Activated naive CD8-positive, alpha-beta T cell (primary cell): ENCODE data around the gene INPP4B.

Experiments
- H3K27ac Mint-ChIP-seq: one replicate; pipeline ENCODE4 v1.8.0; 2021; ENCODE audit warnings: mixed read lengths
- H3K27me3 Mint-ChIP-seq: one replicate; pipeline ENCODE4 v1.8.0; 2021; ENCODE audit warnings: mixed read lengths
- H3K36me3 Mint-ChIP-seq: one replicate; pipeline ENCODE4 v1.8.0; 2021; ENCODE audit warnings: mixed read lengths
- H3K4me1 Mint-ChIP-seq: one replicate; pipeline ENCODE4 v1.8.0; 2021; ENCODE audit warnings: low read depth, mixed read lengths
- H3K4me3 Mint-ChIP-seq: one replicate; pipeline ENCODE4 v1.8.0; 2021; ENCODE audit warnings: mild to moderate bottlenecking, mixed read lengths
- H3K9me3 Mint-ChIP-seq: one replicate; pipeline ENCODE4 v1.8.0; 2021; ENCODE audit warnings: low read depth, mixed read lengths

The INPP4B gene

DNA sequence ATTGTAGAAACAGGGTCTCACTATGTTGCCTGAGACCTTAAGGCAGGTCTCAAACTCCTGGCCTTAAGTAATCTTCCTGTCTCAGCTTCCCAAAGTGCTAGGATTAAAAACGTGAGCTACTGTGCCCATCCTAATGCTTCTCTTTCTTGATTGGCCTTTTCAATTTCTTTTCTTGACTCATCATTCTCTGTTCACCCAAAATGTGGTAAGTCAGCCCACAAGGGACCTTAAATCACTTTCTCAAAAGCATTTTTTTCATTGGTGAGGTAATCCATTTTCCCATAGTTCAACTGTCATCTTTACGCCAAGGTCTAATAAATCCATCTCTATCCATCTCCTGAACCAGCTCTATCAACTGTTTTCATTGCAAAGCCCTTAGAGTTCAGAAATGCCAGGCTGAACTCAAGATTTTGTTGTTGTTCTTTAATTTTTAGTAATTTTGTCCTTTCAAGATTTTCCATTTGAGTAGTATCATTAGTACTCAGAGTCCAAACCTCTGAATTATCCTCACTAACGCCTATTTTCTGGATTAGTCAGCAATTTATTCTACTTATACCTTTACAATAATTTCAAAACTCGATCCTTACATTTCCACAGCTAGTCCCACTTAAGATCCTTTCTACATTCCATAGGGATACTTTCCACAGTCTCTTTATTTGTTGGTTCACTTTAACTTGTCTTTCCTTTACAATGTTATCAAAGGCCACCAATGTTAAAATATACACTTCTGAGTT is 681.2 kb downstream of the INPP4B start:
- Mint-ChIP-seq H3K27ac (peak overlapping the region; percentile 37), H3K9me3 (no peaks in the 10 kb centered on the region), H3K4me1 (peaks cover 23% of the 10 kb centered on the region), H3K36me3 (peaks cover 26% of the 10 kb centered on the region), H3K27me3 (no peaks in the 10 kb centered on the region), H3K4me3 (no peak overlapping the region)

DNA sequence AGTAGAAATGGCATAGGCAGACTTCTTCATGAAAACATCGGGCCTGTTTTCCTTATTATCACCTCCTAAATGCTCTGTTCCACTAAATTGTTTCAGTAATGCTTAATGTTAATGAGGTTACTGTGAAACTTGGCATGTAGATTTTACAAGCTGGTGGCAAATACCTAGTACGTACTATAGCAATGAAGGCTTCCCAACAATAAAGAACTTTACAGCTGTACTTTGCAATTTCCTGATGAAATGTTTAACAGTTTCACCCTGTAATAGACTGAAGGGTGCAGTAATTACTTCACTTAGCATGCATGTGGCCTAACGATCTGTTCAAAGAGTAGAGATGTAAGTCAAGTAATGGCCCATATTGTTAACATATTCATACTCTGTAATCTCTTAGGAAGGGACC is 685.0 kb downstream of the INPP4B start:
- H3K36me3 Mint-ChIP-seq = peaks cover 32% of the 10 kb centered on the region
- no peaks in the 10 kb centered on the region for H3K9me3 Mint-ChIP-seq
- H3K27me3 Mint-ChIP-seq = no peaks in the 10 kb centered on the region
- no peak overlapping the region for H3K4me3 Mint-ChIP-seq
- H3K4me1 Mint-ChIP-seq = peaks cover 28% of the 10 kb centered on the region
- H3K27ac Mint-ChIP-seq = no peak overlapping the region

DNA sequence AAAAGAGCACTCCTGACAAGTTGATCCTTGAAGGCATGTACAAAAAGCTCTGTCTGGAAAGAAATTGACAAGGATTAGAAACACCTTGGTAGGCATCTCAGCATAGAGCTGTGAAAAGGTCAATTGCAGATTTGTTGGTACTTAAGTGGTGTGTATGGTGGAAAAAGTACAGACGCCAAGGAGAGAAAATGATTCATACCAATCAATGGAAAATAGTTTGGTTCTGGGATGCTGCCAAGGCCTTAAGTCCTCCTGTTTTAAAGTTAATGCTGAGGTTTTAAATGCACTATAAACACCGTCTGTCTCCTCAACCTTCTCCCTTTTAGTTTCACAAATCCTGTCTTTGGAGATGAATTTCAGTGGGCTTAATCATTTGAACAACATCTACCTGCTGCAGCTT is 685.6 kb downstream of the INPP4B start:
- Mint-ChIP-seq H3K27me3 (no peaks in the 10 kb centered on the region), H3K9me3 (no peaks in the 10 kb centered on the region), H3K4me3 (no peak overlapping the region), H3K27ac (peak overlapping the region; percentile 61), H3K36me3 (peaks cover 30% of the 10 kb centered on the region), H3K4me1 (peaks cover 25% of the 10 kb centered on the region)

DNA sequence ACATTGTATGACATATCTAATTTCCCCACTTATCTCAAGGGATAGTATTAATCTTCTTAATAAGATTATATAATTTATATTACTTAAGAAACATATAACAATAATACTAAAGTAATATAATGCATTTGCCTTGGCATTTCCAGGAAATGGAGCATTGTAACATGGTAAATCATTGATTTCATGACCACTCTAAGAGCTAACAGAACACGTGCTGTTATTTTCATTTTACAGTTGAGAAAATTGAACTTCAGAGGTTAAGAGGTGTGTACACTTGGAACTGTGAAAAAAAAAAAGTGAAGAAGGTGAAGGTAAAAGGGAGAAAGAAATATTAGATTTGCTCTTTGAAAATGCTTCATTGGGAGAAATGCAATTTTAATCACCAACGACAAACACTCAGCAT is 687.1 kb downstream of the INPP4B start:
- peaks cover 22% of the 10 kb centered on the region for H3K4me1 Mint-ChIP-seq
- H3K4me3 Mint-ChIP-seq = no peak overlapping the region
- H3K9me3 Mint-ChIP-seq = no peaks in the 10 kb centered on the region
- no peaks in the 10 kb centered on the region for H3K27me3 Mint-ChIP-seq
- H3K27ac Mint-ChIP-seq = no peak overlapping the region
- peaks cover 27% of the 10 kb centered on the region for H3K36me3 Mint-ChIP-seq

DNA sequence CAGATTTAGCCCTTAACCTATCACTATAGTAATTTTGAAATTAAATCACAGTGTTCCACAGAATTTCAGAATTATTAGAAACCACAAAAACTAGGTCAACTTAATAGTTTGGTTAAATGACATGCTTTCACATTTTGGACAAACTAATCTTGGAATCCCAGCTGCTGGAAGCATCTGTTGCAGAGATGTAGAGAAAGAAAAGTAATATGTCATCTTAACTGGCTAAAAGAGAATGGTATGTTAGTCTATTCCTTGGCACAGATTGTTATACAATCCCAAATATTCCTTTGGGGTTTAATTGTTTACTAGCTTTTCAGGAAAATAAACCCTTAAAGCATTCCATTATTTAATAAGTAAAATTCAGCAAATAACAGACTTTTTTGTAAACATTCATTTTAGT is 689.8 kb downstream of the INPP4B start:
- Mint-ChIP-seq H3K4me1 (peaks cover 17% of the 10 kb centered on the region), H3K36me3 (peaks cover 25% of the 10 kb centered on the region), H3K27me3 (no peaks in the 10 kb centered on the region), H3K4me3 (no peak overlapping the region), H3K9me3 (no peaks in the 10 kb centered on the region), H3K27ac (no peak overlapping the region)

DNA sequence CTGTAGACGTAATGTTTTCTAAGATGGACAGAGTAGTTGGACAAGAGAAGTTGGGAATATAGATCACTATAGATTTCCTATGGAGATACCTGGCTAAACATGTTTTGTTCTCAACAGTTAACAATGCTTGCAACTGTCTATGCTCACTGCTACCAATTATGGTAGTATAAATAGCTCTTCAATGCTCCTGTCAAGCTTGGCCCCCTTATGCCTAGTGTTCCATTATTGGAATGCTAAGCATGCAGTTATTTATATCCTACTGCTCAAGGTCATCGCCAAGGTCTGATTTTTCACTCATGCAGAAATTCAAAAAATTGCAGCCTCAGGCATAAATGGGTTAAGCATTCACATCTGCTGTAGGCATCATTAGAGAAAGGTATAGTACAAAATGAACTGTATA is 690.8 kb downstream of the INPP4B start:
- H3K36me3 Mint-ChIP-seq = peaks cover 24% of the 10 kb centered on the region
- H3K4me1 Mint-ChIP-seq = peaks cover 14% of the 10 kb centered on the region
- no peaks in the 10 kb centered on the region for H3K9me3 Mint-ChIP-seq
- H3K27ac Mint-ChIP-seq = peak overlapping the region; percentile 54
- no peak overlapping the region for H3K4me3 Mint-ChIP-seq
- H3K27me3 Mint-ChIP-seq = no peaks in the 10 kb centered on the region

DNA sequence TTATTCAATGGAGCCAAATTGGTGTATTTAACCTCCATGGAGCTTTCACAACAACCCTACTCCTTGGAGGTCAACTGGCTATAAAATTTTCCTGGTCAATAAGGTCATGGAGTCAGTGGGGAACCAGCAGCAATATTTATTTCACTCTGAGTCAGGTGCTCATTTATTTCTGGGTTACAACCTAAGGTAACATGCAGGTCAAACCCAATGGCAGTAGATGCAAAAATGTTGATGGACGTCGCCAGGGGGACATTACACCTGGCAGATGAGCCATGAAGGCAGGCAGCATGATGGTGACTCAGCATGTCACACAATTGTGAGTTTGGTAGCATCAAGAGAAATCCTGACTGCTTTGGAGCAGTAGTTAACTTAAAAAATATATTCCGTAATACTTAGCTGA is 695.6 kb downstream of the INPP4B start:
- no peak overlapping the region for H3K27ac Mint-ChIP-seq
- H3K4me3 Mint-ChIP-seq = no peak overlapping the region
- no peaks in the 10 kb centered on the region for H3K9me3 Mint-ChIP-seq
- no peaks in the 10 kb centered on the region for H3K27me3 Mint-ChIP-seq
- peaks cover 24% of the 10 kb centered on the region for H3K36me3 Mint-ChIP-seq
- H3K4me1 Mint-ChIP-seq = peaks cover 25% of the 10 kb centered on the region

DNA sequence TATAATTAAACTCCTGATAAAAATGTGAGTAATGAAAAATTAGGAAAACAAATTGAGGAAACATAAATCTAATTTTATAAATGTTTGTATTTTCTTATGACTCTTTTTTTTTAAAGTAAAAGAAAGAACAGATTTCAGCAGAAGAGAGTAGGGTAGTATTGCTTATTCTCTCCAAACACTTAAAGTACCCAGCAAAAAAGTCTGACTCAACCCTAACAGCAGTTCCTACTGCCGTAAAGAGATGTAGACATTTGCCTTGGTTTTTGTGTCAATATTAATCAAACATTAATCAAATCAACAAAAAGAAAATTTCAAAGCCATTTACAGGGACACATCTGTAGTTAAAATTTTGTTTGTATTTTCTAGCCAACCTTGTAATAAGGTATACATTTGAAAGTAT is 701.3 kb downstream of the INPP4B start:
- Mint-ChIP-seq H3K27me3 (no peaks in the 10 kb centered on the region), H3K4me1 (peaks cover 42% of the 10 kb centered on the region), H3K4me3 (no peak overlapping the region), H3K27ac (no peak overlapping the region), H3K9me3 (no peaks in the 10 kb centered on the region), H3K36me3 (peaks cover 32% of the 10 kb centered on the region)

DNA sequence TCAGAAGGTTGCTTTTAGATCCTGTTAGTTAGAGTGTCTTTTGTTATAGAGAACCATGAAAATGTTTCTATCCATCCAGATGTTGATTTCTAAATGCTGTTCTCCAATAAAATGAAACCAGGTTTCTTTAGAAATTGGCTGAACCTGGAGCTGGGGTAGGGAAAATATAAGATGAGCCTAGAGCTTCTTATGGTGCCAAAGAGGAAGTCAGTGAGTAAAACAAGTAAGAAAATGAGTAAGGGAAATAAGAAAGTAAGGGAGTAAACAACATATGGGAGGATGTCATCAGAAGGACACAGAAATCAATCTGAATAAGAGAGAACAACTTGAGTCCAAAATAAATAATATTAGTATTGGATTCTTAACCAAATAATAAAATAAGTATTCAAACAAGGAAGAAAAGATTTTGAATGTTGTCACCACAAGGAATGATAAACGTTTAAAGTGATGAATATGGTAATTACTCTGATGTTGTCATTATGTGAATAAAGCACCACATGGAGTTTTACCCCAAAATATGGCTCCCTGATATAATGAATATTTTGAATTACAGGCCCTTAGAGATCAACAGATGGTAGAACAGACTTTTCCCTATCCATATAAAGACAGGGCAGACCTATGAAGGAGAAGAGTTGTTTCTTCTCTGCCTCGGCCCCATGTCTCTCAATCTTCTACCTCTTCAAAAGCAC is 703.6 kb downstream of the INPP4B start:
- H3K36me3 Mint-ChIP-seq = peaks cover 29% of the 10 kb centered on the region
- H3K4me1 Mint-ChIP-seq = peaks cover 35% of the 10 kb centered on the region

DNA sequence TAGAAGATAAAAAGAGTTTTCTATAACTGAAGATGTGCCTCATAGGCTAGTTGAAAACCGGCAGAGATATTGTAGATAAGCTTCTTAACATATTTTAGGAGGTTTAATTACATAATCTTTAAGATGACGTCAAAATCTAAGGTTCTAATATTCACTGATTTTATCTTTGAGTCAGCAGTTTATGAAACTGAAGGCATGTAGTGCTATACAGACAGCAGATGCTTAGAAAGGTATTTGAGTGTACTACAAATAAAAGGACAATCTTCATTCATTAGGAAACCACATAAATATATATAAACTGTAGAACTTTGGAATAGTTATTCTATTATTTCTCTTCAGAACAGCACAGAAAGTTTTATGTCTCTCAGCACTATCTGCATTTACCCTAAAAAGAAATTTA is 704.9 kb downstream of the INPP4B start:
- Mint-ChIP-seq H3K27me3 (no peaks in the 10 kb centered on the region), H3K4me3 (no peak overlapping the region), H3K4me1 (peaks cover 32% of the 10 kb centered on the region), H3K9me3 (no peaks in the 10 kb centered on the region), H3K27ac (peak overlapping the region; percentile 46), H3K36me3 (peaks cover 34% of the 10 kb centered on the region)

More for the DNA sequence above, 703.6 kb downstream of the INPP4B start:
- Mint-ChIP-seq H3K27ac (peak overlapping the region; percentile 67), H3K27me3 (no peaks in the 10 kb centered on the region), H3K9me3 (no peaks in the 10 kb centered on the region), H3K4me3 (no peak overlapping the region)

DNA sequence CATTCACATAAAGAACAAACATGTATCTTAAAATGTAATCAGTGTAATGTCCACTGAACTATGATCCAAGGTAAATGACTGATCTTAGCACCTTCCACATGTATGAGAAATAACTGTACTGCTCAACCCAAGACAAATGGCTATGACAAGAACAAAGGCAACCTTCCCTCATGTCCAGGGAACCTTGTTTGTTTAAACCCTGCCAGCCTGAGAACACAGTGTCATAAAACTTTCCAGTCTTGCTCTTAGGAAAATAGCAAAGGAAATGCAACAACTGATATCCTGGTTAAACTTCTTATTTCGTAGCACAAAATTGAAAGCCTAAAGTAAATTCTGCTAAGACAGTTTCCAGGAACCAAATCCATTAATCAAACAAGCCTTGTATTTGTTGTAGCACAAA is 715.4 kb downstream of the INPP4B start:
- H3K9me3 Mint-ChIP-seq = no peaks in the 10 kb centered on the region
- peaks cover 4% of the 10 kb centered on the region for H3K36me3 Mint-ChIP-seq
- H3K4me3 Mint-ChIP-seq = no peak overlapping the region
- H3K27me3 Mint-ChIP-seq = no peaks in the 10 kb centered on the region
- peak overlapping the region; percentile 85 for H3K27ac Mint-ChIP-seq
- H3K4me1 Mint-ChIP-seq = peaks cover 36% of the 10 kb centered on the region

DNA sequence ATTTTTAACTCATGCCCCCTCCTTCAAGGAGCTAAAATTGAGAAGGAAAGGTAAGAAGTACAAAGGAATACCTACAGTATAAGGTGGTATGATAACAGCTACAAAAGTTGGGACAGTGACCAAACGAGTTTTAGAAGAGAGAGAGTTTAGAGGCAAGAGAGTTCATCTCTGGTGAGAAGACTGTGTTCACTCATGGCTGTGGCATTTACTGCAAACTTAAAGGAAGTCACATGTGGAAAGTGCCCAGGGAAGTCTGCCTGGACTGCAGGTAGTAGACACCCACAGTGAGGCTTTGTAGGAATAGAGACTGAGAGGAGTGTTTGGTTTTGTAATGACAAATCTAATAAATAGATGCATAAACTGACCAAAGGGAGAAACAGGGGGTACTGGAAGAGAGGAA is 716.2 kb downstream of the INPP4B start:
- no peak overlapping the region for H3K4me3 Mint-ChIP-seq

DNA sequence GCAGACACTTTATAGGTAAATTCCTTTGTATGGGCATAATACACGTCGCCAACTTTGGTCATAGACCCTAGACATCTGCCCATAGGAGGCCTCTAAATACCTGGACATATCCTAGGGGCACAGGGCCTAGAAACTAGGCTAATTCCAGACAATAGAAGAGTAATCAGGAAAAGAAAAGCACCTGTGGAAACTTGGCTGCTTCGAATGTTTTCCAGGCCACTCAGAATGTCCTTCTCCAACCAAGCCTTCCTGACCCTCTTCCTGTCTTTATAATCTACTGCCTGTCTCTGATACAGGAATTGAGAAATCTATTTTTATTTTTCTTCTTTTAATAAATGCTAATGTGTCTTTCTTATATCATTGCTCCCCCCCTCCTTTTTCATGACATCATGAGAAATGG is 716.6 kb downstream of the INPP4B start:
- Mint-ChIP-seq H3K27ac (peak overlapping the region; percentile 85), H3K4me3 (no peak overlapping the region), H3K27me3 (no peaks in the 10 kb centered on the region), H3K36me3 (peaks cover 7% of the 10 kb centered on the region), H3K9me3 (no peaks in the 10 kb centered on the region), H3K4me1 (peaks cover 34% of the 10 kb centered on the region)

More for the DNA sequence above, 716.2 kb downstream of the INPP4B start:
- no peaks in the 10 kb centered on the region for H3K9me3 Mint-ChIP-seq
- H3K27me3 Mint-ChIP-seq = no peaks in the 10 kb centered on the region
- H3K4me1 Mint-ChIP-seq = peaks cover 35% of the 10 kb centered on the region
- H3K36me3 Mint-ChIP-seq = peaks cover 5% of the 10 kb centered on the region
- H3K27ac Mint-ChIP-seq = peak overlapping the region; percentile 85

DNA sequence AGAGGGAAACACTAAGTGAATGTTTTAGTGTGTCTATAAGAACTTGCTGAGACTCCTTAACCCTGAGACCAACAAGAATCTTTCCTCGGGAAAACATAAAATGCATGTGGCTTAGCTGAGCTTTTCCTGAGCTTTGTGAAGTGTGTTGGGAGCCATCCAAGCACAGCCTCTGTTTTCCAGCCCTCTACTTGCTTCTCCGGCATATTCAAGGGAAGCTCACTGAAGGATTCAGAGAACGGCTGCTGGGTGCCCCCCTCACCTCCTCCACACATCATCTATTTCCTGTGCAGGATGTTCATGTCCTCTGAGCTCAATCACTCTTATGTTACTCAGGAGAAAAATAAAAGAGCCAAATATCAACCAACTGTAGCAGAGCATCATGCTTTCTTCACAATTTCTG is 717.6 kb downstream of the INPP4B start:
- Mint-ChIP-seq H3K4me3 (no peak overlapping the region), H3K27me3 (no peaks in the 10 kb centered on the region), H3K36me3 (peaks cover 7% of the 10 kb centered on the region), H3K4me1 (peaks cover 34% of the 10 kb centered on the region), H3K9me3 (no peaks in the 10 kb centered on the region), H3K27ac (peak overlapping the region; percentile 74)

DNA sequence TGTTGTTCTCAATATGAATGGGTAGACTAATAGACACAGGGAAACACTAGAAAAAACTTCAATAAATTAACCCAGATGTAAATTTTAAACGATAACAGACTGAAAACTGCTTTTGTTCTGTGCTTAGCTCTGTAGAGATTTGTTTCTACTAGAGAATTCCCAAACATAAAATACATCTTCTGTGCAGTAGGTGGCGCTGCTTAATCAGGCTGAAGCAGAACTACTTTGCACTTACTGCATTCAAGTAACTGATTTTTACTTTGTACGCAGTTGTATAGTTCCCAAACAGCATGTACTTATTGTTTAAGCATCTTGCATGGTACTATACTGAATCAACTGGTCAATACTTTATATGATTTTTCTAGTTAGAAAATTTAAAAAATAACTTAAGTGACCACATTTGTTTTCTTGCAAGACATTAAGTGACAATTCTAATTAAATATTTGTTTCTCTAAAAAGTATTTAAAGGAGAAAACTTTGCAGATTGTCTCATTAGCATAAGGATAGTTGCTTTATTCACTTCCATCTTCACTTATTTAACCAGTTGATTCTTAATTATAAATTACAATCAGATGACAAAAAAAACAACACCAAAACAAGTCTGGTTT is 719.1 kb downstream of the INPP4B start:
- no peaks in the 10 kb centered on the region for H3K9me3 Mint-ChIP-seq
- H3K36me3 Mint-ChIP-seq = peaks cover 7% of the 10 kb centered on the region
- H3K27ac Mint-ChIP-seq = no peak overlapping the region
- H3K4me1 Mint-ChIP-seq = peaks cover 34% of the 10 kb centered on the region
- H3K4me3 Mint-ChIP-seq = no peak overlapping the region
- no peaks in the 10 kb centered on the region for H3K27me3 Mint-ChIP-seq
